Bone marrow (tissue), 2 donors: ENCODE results near the gene WDFY3.
A peak's percentile ranks its signal among the peaks of the same experiment; 100 is the strongest.

Experiments used
- DNase-seq, 2 donors: peaks; one replicate each; lab custom pipeline; 2025; lab: John Stamatoyannopoulos, UW

Gene WDFY3

GRCh38 chr4:84792366-84793301 is 173.9 kb downstream of the WDFY3 start:
- DNase-seq: no peak

- no peak for DNase-seq
These were observed 175.5 kb downstream of the WDFY3 start for GRCh38 chr4:84790769-84791565.

- no peak for DNase-seq
These were observed 180.0 kb downstream of the WDFY3 start for GRCh38 chr4:84786478-84786877.

GRCh38 chr4:84782517-84782916 is 184.0 kb downstream of the WDFY3 start:
- DNase-seq: no peak

- no peak for DNase-seq
These were observed 185.8 kb downstream of the WDFY3 start for GRCh38 chr4:84780719-84781118.

GRCh38 chr4:84778041-84778440 is 188.4 kb downstream of the WDFY3 start:
- no peak for DNase-seq

GRCh38 chr4:84767168-84767567 is 199.3 kb downstream of the WDFY3 start:
- DNase-seq: no peak

- DNase-seq: no peak
These were observed 213.0 kb downstream of the WDFY3 start for GRCh38 chr4:84753321-84753972.

- DNase-seq: no peak
These were observed 214.8 kb downstream of the WDFY3 start for GRCh38 chr4:84751707-84752106.

GRCh38 chr4:84750960-84751283 is 215.6 kb downstream of the WDFY3 start:
- DNase-seq: no peak

- DNase-seq: peak in 1 of 2 donors; percentile 1
These were observed 216.1 kb downstream of the WDFY3 start for GRCh38 chr4:84750260-84750959.

- no peak for DNase-seq
These were observed 226.4 kb downstream of the WDFY3 start for GRCh38 chr4:84740057-84740456.

GRCh38 chr4:84738622-84739021 is 227.9 kb downstream of the WDFY3 start:
- no peak for DNase-seq

- no peak for DNase-seq
These were observed 228.8 kb downstream of the WDFY3 start for GRCh38 chr4:84737656-84738055.

GRCh38 chr4:84734037-84734436 is 232.5 kb downstream of the WDFY3 start:
- no peak for DNase-seq

GRCh38 chr4:84733343-84734033 is 233.0 kb downstream of the WDFY3 start:
- DNase-seq: no peak

GRCh38 chr4:84730375-84730774 is 236.1 kb downstream of the WDFY3 start:
- DNase-seq: no peak

GRCh38 chr4:84727491-84727890 is 239.0 kb downstream of the WDFY3 start:
- no peak for DNase-seq

- no peak for DNase-seq
These were observed 240.1 kb downstream of the WDFY3 start for GRCh38 chr4:84726356-84726755.

- no peak for DNase-seq
These were observed 243.8 kb downstream of the WDFY3 start for GRCh38 chr4:84722720-84723119.

GRCh38 chr4:84719115-84719514 is 247.4 kb downstream of the WDFY3 start:
- no peak for DNase-seq
